HEK293 (cell line): ENCODE data around the gene ARSJ.

Experiments
- CTCF ChIA-PET: fragments of 350-600 bp; formaldehyde crosslinking; extraction: SDS; loops from one replicate; lab custom pipeline; 2021; ENCODE audit warnings: antibody characterized with exemption; lab: Yijun Ruan, JAX
- POLR2A ChIA-PET: fragments of 300-600 bp; formaldehyde crosslinking; extraction: SDS; loops from one replicate; lab custom pipeline; 2020; ENCODE audit warnings: antibody characterized with exemption, inconsistent platforms; lab: Yijun Ruan, JAX
- H3K27ac ChIP-seq: fragments of 200-500 bp; sonication (Bioruptor generic); 2 replicates; pipeline ENCODE4 v1.5.1; 2014; ENCODE audit warnings: low read depth, low read length, control low read depth, inconsistent platforms; ENCODE audit errors: extremely low read depth
- H3K36me3 ChIP-seq, 2 experiments: fragments of 200-500 bp in 1 of 2; sonication (Bioruptor generic) in 1 of 2; 1 replicate in 1 of 2; 2 replicates in 1 of 2; pipeline ENCODE4 v1.5.1; 2014 to 2017; ENCODE audit warnings: inconsistent platforms in 2 of 2, low read length in 2 of 2; ENCODE audit not compliant: control insufficient read depth in 2 of 2, insufficient read depth in 1 of 2
- H3K4me1 ChIP-seq: fragments of 200-500 bp; sonication (Bioruptor generic); 2 replicates; pipeline ENCODE4 v1.5.1; 2014; ENCODE audit warnings: mild to moderate bottlenecking, low read length, inconsistent platforms; ENCODE audit not compliant: control insufficient read depth, insufficient read depth
- H3K4me3 ChIP-seq: 2 replicates; pipeline ENCODE4 v1.5.1; 2011; ENCODE audit warnings: low read depth, mild to moderate bottlenecking, control low read depth, low read length, moderate library complexity
- H3K9me3 ChIP-seq: fragments of 200-500 bp; sonication (Bioruptor generic); 2 replicates; pipeline ENCODE4 v1.5.1; 2014; ENCODE audit warnings: low read depth, low read length, inconsistent platforms; ENCODE audit not compliant: control insufficient read depth, insufficient read depth
- FEZF1 ChIP-seq: fragments of 450-650 bp; formaldehyde crosslinking; IDR thresholded peaks from 2 replicates; pipeline ENCODE4 v1.5.1; 2016; ENCODE audit warnings: missing biosample characterization, missing genetic modification characterization
- GLIS1 ChIP-seq: fragments of 450-650 bp; formaldehyde crosslinking; IDR thresholded peaks from 2 replicates; pipeline ENCODE4 v1.5.1; 2016; ENCODE audit warnings: missing biosample characterization, missing genetic modification characterization
- PRDM4 ChIP-seq: fragments of 450-650 bp; formaldehyde crosslinking; IDR thresholded peaks from 2 replicates; pipeline ENCODE4 v1.5.1; 2017; ENCODE audit warnings: missing biosample characterization, missing genetic modification characterization
- SP3 ChIP-seq: fragments of 450-650 bp; formaldehyde crosslinking; IDR thresholded peaks from 2 replicates; pipeline ENCODE4 v1.5.1; 2016; ENCODE audit warnings: missing biosample characterization, missing genetic modification characterization
- ZBTB21 ChIP-seq: fragments of 450-650 bp; formaldehyde crosslinking; IDR thresholded peaks from 2 replicates; pipeline ENCODE4 v1.5.1; 2017; ENCODE audit warnings: missing biosample characterization, missing genetic modification characterization
- ZBTB48 ChIP-seq: fragments of 450-650 bp; formaldehyde crosslinking; IDR thresholded peaks from 2 replicates; pipeline ENCODE4 v1.5.1; 2016; ENCODE audit warnings: missing biosample characterization, missing genetic modification characterization
- ZNF132 ChIP-seq: fragments of 450-650 bp; formaldehyde crosslinking; IDR thresholded peaks from 2 replicates; pipeline ENCODE4 v1.5.1; 2017; ENCODE audit warnings: missing biosample characterization, missing genetic modification characterization, borderline replicate concordance
- ZNF138 ChIP-seq: fragments of 450-650 bp; formaldehyde crosslinking; IDR thresholded peaks from 2 replicates; pipeline ENCODE4 v1.5.1; 2016; ENCODE audit warnings: missing biosample characterization, missing genetic modification characterization, borderline replicate concordance
- ZNF155 ChIP-seq: fragments of 450-650 bp; formaldehyde crosslinking; IDR thresholded peaks from 2 replicates; pipeline ENCODE4 v1.5.1; 2016; ENCODE audit warnings: missing biosample characterization, missing genetic modification characterization
- ZNF157 ChIP-seq: fragments of 450-650 bp; formaldehyde crosslinking; IDR thresholded peaks from 2 replicates; pipeline ENCODE4 v1.5.1; 2016; ENCODE audit warnings: missing biosample characterization, missing genetic modification characterization
- ZNF202 ChIP-seq: fragments of 450-650 bp; formaldehyde crosslinking; IDR thresholded peaks from 2 replicates; pipeline ENCODE4 v1.5.1; 2016; ENCODE audit warnings: missing biosample characterization, missing genetic modification characterization, borderline replicate concordance
- ZNF585B ChIP-seq: fragments of 450-650 bp; formaldehyde crosslinking; IDR thresholded peaks from 2 replicates; pipeline ENCODE4 v1.5.1; 2016; ENCODE audit warnings: missing biosample characterization, missing genetic modification characterization
- ZNF704 ChIP-seq: fragments of 450-650 bp; formaldehyde crosslinking; IDR thresholded peaks from 2 replicates; pipeline ENCODE4 v1.5.1; 2016; ENCODE audit warnings: missing biosample characterization, missing genetic modification characterization
- ZXDB ChIP-seq: fragments of 450-650 bp; formaldehyde crosslinking; IDR thresholded peaks from 2 replicates; pipeline ENCODE4 v1.5.1; 2016; ENCODE audit warnings: missing biosample characterization, missing genetic modification characterization
- TF ChIP-seq, protein P1 (sequence below): fragments of 450-650 bp; formaldehyde crosslinking; IDR thresholded peaks from 2 replicates; pipeline ENCODE4 v1.5.1; 2016; ENCODE audit warnings: missing biosample characterization, missing genetic modification characterization
- TF ChIP-seq, protein P2 (sequence below): fragments of 450-650 bp; formaldehyde crosslinking; IDR thresholded peaks from 2 replicates; pipeline ENCODE4 v1.5.1; 2016; ENCODE audit warnings: missing biosample characterization, missing genetic modification characterization
- TF ChIP-seq, protein P3 (sequence below): fragments of 450-650 bp; formaldehyde crosslinking; IDR thresholded peaks from 2 replicates; pipeline ENCODE4 v1.5.1; 2016; ENCODE audit warnings: missing biosample characterization, missing genetic modification characterization

Gene ARSJ

DNA sequence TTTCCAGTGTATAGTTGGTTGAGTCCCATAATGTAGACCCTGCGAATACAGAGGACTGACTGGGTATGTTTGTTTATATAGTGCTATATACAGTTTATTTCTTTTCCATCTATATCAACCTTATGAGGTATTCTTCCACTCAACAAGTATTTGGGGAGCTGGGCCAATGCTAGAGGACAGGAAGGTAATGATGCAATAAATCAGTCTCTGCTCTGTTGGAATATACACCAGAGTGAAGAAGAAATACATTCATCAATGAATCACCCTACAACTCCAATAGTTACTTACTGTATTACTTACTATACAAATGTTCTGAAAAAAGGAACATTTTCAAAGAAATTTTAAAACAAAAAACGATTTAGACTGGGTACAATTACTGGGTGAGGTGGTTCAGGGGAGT, 2.1 kb upstream of the ARSJ start:
- CTCF ChIA-PET: interaction anchor here (1.3 kb wide), 1 partner anchor 90 kb away, joined by 4 read pairs; no protein-coding TSS in a partner anchor
- no peak overlapping the region for H3K4me3 ChIP-seq

More for the DNA sequence above, 2.1 kb upstream of the ARSJ start:
- TF ChIP-seq ZNF132 (tag by site-specific recombination) (no peak), SP3 (tag by site-specific recombination) (no peak), PRDM4 (no peak), ZNF138 (tag by site-specific recombination) (no peak), ZNF704 (no peak), ZBTB21 (tag by site-specific recombination) (no peak), ZNF157 (tag by site-specific recombination) (no peak), ZXDB (no peak), ZNF155 (tag by site-specific recombination) (no peak), FEZF1 (tag by site-specific recombination) (no peak), ZBTB48 (tag by site-specific recombination) (no peak), GLIS1 (tag by site-specific recombination) (no peak), ZNF202 (tag by site-specific recombination) (no peak), ZNF585B (tag by site-specific recombination) (no peak)
- TF ChIP-seq, protein P1, sequence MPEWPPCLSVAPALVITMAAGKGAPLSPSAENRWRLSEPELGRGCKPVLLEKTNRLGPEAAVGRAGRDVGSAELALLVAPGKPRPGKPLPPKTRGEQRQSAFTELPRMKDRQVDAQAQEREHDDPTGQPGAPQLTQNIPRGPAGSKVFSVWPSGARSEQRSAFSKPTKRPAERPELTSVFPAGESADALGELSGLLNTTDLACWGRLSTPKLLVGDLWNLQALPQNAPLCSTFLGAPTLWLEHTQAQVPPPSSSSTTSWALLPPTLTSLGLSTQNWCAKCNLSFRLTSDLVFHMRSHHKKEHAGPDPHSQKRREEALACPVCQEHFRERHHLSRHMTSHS (tag by site-specific recombination): no peak
- TF ChIP-seq, protein P2, sequence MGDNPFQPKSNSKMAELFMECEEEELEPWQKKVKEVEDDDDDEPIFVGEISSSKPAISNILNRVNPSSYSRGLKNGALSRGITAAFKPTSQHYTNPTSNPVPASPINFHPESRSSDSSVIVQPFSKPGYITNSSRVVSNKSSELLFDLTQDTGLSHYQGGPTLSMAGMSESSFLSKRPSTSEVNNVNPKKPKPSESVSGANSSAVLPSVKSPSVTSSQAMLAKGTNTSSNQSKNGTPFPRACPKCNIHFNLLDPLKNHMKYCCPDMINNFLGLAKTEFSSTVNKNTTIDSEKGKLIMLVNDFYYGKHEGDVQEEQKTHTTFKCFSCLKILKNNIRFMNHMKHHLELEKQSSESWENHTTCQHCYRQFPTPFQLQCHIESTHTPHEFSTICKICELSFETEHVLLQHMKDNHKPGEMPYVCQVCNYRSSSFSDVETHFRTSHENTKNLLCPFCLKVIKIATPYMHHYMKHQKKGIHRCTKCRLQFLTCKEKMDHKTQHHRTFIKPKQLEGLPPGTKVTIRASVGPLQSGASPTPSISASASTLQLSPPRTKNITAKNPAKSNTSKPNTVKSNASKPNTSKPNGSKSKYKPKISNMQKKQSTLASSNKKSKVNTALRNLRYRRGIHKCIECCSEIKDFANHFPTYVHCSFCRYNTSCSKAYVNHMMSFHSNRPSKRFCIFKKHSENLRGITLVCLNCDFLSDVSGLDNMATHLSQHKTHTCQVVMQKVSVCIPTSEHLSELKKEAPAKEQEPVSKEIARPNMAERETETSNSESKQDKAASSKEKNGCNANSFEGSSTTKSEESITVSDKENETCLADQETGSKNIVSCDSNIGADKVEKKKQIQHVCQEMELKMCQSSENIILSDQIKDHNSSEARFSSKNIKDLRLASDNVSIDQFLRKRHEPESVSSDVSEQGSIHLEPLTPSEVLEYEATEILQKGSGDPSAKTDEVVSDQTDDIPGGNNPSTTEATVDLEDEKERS (tag by site-specific recombination): no peak
- TF ChIP-seq, protein P3, sequence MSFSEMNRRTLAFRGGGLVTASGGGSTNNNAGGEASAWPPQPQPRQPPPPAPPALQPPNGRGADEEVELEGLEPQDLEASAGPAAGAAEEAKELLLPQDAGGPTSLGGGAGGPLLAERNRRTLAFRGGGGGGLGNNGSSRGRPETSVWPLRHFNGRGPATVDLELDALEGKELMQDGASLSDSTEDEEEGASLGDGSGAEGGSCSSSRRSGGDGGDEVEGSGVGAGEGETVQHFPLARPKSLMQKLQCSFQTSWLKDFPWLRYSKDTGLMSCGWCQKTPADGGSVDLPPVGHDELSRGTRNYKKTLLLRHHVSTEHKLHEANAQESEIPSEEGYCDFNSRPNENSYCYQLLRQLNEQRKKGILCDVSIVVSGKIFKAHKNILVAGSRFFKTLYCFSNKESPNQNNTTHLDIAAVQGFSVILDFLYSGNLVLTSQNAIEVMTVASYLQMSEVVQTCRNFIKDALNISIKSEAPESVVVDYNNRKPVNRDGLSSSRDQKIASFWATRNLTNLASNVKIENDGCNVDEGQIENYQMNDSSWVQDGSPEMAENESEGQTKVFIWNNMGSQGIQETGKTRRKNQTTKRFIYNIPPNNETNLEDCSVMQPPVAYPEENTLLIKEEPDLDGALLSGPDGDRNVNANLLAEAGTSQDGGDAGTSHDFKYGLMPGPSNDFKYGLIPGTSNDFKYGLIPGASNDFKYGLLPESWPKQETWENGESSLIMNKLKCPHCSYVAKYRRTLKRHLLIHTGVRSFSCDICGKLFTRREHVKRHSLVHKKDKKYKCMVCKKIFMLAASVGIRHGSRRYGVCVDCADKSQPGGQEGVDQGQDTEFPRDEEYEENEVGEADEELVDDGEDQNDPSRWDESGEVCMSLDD (tag by site-specific recombination): no peak
- Histone ChIP-seq H3K9me3 (no peaks in the 10 kb centered on the region; the same call in 1 of the 2 replicates), H3K27ac (no peak overlapping the region), H3K36me3 (no peaks in the 10 kb centered on the region), H3K4me1 (0 out of 2 replicates have a peak, but pooled peaks cover 3% of the 10 kb centered on the region)
- POLR2A ChIA-PET: no interaction called here
